Measurements from ENCODE around the gene MYCBPAP.

DNA sequence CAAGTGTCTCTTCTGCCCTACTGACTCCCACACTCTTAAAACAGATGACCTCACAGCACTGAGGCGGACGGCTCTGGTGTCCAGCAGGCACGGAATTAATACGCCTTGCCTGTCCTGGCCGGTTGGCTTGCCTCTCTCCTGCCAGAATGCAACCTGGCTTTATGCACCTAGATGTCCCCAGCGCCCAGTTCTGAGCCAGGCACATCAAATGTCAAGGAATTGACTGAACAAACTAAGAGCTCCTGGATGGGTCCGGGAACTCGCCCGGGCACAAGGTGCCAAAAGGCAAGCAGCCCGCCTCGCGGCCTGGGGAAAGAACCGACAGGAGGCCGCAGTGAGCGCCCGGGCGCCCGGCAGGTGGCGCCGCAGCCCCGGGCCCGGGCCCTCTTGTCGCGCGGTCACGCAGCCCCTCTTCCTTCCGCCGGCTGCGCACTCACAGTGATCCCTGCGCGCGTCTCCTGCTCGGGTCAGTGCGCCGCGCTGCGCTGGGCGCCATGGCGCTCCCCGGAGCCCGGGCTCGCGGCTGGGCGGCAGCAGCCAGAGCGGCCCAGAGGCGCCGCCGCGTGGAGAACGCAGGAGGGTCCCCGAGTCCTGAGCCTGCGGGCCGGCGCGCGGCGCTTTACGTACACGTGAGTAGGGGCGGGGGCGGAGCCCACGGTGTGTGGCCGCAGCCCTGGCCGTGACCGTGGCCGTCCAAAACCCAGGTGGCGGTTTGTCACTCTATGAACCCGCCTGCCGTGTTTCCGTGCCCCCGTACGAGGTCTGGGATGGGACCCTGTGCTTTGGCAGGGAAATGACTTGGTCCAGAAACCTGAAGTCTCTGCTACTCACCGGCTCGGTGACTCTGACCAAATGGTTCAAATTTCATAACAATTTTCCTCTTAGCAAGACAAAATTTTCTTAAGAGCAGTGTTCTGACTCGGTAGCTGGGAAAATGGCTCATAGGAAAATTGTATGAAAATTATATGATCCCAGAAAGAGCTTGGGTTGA is 29.6 kb upstream of the MYCBPAP start, which contains the start of gene RSAD1:
- TF ChIP-seq EZH2 (IDR thresholded peaks at IDR 0.05; ENCODE audit: low read length, unreplicated experiment) = no peak
- TF ChIP-seq, protein P1, sequence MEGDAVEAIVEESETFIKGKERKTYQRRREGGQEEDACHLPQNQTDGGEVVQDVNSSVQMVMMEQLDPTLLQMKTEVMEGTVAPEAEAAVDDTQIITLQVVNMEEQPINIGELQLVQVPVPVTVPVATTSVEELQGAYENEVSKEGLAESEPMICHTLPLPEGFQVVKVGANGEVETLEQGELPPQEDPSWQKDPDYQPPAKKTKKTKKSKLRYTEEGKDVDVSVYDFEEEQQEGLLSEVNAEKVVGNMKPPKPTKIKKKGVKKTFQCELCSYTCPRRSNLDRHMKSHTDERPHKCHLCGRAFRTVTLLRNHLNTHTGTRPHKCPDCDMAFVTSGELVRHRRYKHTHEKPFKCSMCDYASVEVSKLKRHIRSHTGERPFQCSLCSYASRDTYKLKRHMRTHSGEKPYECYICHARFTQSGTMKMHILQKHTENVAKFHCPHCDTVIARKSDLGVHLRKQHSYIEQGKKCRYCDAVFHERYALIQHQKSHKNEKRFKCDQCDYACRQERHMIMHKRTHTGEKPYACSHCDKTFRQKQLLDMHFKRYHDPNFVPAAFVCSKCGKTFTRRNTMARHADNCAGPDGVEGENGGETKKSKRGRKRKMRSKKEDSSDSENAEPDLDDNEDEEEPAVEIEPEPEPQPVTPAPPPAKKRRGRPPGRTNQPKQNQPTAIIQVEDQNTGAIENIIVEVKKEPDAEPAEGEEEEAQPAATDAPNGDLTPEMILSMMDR (conservative IDR thresholded peaks at IDR 0.05; ENCODE audit: low read depth, low read length) = peak; percentile 90

Measured in PC-3 (cell line).